GM21367 (cell line): ENCODE data around the gene COL24A1.
"Not testable (repeated sequence)": the region's sequence is repeated elsewhere in the genome, so short reads cannot be mapped to it uniquely, and the experiment has no call there.

Experiments
- ATAC-seq: cut with Tn5 transposase; IDR thresholded peaks from one replicate; pipeline ENCODE4 v1.9.1; 2021; ENCODE audit not compliant: unreplicated experiment

The COL24A1 gene

DNA sequence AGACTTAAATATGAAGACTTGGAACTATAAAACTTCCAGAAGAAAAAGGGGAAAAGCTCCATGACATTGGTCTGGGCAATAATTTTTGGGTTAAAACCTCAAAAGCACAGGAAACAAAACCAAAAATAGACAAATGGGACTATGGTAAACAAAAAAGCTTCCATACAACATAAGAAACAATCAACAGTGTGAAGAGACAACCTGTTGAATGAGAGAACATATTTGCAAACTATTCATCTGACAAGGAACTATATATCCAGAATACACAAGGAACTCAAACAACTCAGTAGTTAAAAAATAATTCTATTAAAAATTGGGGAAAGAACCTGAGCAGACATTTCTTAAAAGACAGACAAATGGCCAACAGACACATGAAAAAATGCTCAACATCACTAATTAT lies 255.7 kb downstream of the COL24A1 start:
- ATAC-seq = no peak

- no peak for ATAC-seq
Measured at GRCh38 chr1:85898861-85899260, 257.7 kb downstream of the COL24A1 start.

DNA sequence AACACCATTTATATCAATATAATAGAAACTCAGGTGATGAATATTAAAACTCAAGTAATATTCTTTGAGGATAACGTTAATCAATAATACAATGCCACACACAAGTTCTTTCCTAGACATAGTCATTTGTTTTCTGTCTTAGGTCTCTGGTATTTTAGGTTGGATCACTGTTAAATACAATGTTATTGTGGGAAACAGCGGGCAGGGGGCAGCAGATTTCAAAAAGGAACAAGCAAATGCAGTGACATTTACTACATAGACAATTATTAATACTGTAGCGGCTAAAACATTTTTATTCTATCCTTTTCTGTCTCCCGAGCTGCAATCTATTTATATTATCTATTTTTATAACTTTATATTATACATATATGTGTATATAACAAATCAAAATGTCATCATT lies 261.9 kb downstream of the COL24A1 start:
- no peak for ATAC-seq

DNA sequence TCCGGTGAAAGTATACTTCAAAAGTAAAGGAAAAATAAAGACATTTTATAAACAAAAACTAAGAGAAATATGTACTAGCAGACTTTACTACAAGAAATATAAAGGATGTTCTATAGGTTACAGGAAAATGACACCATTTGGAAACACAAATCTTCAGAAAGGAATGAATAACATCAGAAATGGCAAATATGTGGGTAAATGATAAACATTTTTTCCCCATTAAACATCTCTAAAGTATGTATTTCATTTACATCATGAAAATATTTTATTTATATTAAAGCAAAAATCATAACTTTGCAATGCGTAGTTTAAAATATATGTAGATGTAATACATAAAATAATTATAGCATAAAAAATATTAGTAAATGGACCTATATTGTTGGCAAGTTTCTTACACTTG lies 264.2 kb downstream of the COL24A1 start:
- no peak for ATAC-seq

GRCh38 chr1:85889870-85890269 lies 266.7 kb downstream of the COL24A1 start:
- no peak for ATAC-seq

DNA sequence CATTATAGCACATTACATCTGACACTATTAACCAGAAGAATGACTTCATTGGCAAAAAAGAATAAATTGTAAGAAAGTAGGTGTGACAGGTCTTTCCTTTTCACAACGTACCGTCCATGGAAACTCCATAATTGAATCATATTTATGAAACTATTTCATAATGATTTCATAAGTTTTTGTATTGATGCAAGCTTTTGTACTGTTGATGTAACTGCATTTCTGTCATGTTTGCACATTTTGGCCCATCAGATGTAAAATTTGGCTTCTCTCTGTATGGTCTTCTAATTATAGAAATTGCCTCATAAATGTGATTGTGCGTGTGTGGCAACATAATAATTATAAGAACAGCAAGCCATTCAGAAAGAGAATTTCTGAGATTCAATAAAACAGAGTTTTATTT lies 267.7 kb downstream of the COL24A1 start:
- ATAC-seq = no peak

- no peak for ATAC-seq
Measured at GRCh38 chr1:85884372-85885035, 272.1 kb downstream of the COL24A1 start.

- no peak for ATAC-seq
Measured at GRCh38 chr1:85867189-85867588, 289.4 kb downstream of the COL24A1 start.

GRCh38 chr1:85865213-85865612 lies 291.4 kb downstream of the COL24A1 start:
- ATAC-seq = no peak

GRCh38 chr1:85864727-85865126 lies 291.8 kb downstream of the COL24A1 start:
- no peak for ATAC-seq

DNA sequence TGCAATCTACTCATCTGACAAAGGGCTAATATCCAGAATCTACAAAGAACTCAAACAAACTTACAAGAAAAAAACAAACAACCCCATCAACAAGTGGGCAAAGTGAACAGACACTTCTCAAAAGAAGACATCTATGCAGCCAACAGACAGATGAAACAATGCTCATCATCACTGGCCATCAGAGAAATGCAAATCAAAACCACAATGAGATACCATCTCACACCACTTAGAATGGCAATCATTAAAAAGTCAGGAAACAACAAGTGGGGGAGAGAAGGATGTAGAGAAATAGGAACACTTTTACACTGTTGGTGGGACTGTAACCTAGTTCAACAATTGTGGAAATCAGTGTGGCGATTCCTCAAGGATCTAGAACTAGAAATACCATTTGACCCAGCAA lies 292.9 kb downstream of the COL24A1 start:
- not testable (repeated sequence) for ATAC-seq

DNA sequence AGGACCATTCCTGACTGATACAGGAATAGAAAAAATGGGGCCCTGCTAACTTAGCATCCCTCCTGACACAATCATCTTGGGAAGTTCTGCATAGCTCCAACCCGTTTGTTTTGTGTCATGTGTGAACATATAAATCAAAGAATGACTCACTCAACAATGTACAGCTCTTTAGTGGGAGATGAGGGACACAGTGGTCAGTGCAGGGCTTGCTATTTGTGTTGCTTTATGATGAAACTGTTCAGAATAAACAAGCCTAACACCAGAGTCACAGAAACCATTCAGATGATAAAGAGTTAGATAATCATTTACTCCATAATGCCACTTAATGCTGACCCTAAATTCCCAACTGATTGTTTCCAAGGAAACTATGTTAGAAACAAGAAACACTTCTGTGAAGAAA lies 294.1 kb downstream of the COL24A1 start:
- no peak for ATAC-seq

- ATAC-seq = no peak
Measured at GRCh38 chr1:85857991-85858390, 298.6 kb downstream of the COL24A1 start.

DNA sequence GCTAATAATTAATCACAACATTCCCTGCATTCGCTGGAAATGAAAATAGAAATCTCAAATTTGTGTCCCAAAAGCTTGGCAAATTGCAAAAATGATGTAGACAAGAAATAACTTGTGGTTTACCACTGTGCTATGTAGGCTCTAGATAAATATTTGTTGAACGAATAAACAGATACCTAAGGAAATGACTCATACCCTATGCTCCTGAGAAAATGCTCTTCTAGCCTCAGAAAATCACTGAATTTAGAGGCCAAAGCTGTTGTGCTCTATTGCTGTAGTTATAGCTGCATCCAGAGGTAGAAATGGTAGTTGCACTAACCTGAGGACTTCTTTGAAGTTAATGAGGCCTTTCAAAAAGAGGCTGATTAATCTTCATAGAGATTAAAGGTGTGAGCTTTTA lies 306.3 kb downstream of the COL24A1 start:
- ATAC-seq = no peak

DNA sequence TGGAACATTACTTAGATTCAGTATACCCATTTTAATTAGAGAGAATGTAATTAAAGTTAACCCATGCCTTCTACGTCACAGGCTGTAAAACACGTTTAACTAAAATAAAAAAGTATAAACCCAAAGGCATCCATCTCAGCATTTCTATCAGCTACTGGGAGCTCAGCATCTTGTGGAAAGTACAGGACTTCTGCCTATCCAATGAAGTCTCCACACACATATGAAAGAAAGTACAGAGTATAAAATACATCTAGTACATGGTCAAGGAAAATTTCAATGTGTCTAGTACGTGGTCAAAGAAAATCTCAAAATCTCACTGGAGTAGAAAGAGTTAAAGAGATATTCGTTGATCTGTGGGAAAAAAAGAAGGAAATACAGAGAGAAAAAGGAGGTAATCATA lies 306.9 kb downstream of the COL24A1 start:
- ATAC-seq = no peak

- ATAC-seq = no peak
Measured at GRCh38 chr1:85847356-85847755, 309.2 kb downstream of the COL24A1 start.

- no peak for ATAC-seq
Measured at GRCh38 chr1:85846706-85847105, 309.9 kb downstream of the COL24A1 start.

GRCh38 chr1:85839459-85839858 lies 317.1 kb downstream of the COL24A1 start:
- no peak for ATAC-seq

DNA sequence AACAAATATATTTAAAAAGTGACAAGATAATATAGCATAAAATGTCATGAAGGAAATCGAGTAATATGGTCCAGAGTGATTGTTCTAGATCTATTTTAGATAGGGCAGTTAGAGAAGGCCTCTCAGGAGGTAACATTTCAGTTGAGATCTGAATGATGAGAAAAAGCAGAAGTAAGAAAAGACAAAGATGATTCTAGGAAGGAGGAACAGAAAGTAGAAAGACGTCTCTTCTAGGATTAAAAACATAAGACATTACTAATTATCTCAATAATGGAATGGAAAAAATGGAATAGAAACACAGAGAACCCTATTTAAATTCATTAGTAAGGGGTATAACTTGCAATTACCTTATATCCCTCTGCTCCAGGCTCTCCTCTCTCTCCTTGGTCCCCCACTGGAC lies 318.3 kb downstream of the COL24A1 start:
- ATAC-seq = peak; percentile 93

DNA sequence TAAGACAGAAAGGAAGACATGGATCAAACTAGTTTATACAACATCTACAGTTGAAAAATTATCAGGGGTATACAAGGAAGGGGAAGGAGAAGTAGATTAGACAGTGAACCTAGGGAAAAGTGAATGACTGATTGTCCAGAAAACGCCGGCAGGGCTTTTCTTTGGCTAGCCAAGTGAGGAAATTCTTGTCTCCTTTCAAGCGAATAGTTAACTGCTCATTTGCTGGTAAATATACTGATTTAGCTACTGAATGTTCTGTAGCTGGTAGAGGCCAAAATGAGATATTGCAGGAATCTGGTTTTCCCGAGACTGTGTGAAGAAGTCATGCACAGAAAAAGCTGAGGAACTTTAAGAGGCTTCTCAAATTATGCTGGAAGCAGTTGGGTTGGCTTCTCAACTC lies 319.8 kb downstream of the COL24A1 start:
- no peak for ATAC-seq

DNA sequence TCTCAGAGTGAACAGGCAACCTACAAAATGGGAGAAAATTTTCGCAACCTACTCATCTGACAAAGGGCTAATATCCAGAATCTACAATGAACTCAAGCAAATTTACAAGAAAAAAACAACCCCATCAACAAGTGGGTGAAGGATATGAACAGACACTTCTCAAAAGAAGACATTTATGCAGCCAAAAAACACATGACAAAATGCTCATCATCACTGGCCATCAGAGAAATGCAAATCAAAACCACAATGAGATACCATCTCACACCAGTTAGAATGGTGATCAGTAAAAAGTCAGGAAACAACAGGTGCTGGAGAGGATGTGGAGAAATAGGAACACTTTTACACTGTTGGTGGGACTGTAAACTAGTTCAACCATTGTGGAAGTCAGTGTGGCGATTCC lies 323.4 kb downstream of the COL24A1 start:
- ATAC-seq = not testable (repeated sequence)

DNA sequence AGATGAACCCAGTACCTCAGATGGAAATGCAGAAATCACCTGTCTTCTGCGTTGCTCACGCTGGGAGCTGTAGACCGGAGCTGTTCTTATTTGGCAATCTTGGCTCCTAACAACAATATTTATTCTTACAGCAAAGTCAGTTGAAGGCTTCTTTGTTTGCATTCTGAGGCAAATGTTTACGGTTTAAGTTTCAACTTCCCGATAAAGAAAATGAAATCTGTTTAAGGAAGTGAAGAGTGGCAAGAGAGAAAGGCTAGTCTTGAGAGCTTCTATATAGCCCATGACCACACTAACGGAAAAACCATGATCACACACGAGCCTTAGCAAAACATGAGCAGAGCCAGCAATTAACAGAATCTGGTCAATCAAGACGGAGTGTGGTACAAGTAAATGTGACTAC lies 325.7 kb downstream of the COL24A1 start:
- ATAC-seq = no peak

DNA sequence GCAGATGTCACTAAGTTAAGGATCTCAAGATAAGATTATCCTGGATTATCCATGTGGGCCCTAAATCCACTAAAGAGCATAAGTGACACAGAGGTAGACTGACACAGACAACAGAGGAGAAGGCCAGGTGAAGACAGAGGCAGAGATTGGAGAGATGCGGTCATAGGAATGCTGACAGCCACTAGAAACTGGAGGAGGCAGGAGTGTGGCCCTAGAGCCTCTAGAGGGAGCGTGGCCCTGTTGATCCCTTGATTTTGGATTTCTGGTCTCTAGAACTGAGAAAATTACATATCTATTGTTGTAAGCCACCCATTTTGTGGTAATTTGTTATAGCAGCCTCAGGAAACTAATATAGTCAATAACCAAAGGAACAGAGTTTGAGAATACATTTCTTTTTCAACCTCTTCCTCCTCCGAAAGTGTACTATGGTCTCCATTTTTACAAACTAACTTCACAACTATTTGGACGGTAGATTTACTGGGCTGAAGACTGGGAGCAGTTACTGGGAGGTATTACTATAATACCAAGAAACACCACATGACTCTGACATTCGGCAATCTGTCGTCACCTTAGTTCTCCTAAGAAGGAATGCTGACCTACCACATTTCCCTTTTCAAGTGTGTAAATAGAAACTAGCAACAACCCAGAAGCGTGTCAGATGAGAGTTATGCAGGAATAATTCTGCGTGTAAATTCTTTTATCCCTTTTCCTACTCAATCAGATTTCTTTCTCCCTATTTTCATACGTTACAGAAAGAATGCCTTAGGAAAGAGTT lies 332.3 kb downstream of the COL24A1 start:
- no peak for ATAC-seq
